ENCODE measurements around the gene LOXL3. TPM values are rescaled to one million over a fixed set of nuclear protein-coding genes. Genes with fewer than 3 reads are reported as not detected.

The LOXL3 gene
- total RNA-seq, 1 donor from 2014 or later: 17.6 TPM

DNA sequence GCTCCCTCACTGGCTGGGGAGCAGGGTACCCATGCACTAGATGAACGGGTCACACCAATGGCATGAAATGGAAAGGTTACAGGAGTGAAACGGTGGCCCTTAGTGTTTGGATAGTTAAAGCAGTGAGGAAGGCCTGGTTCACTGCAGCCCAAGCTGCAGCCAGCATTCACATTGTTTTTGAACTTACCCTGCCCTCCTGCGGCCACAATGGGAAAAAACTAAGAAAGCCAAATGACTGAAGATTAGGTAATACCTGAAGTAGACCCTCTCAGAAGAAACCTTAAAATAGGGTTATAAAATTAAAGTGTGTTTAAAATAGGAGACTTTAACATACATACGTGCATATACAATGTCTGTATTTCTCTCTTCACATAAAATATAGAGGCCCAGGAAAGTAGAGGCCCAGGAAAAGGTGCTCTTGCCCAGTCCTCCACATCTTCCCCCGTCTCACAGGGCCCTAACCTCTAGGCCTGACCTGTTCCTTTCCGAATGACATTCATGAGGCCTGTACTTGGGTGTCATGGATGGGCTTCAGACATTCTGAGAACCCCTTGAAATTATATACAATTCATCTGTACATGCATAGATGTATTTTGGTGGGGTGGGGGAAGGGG is 34.0 kb upstream of the LOXL3 start:
- peaks cover 21% of the 10 kb centered on the region for H3K4me1 ChIP-seq (ENCODE audit: insufficient read depth, low read length)
- H3K36me3 ChIP-seq (ENCODE audit: insufficient read depth, low read length): no peaks in the 10 kb centered on the region
- Mint-ChIP-seq H3K27me3 (ENCODE audit: low read depth, unreplicated experiment) (peaks cover 4% of the 10 kb centered on the region), H3K36me3 (ENCODE audit: low read depth, unreplicated experiment) (no peaks in the 10 kb centered on the region), H3K9me3 (ENCODE audit: unreplicated experiment) (no peaks in the 10 kb centered on the region), H3K4me1 (ENCODE audit: low read depth, unreplicated experiment) (peaks cover 19% of the 10 kb centered on the region), H3K4me3 (ENCODE audit: unreplicated experiment) (no peak overlapping the region), H3K27ac (ENCODE audit: unreplicated experiment) (no peak overlapping the region)
- H3K27me3 ChIP-seq (ENCODE audit: insufficient read depth, low read length): peaks cover 21% of the 10 kb centered on the region
- DNase-seq (ENCODE audit: low read depth): peak; percentile 43
- TF ChIP-seq, protein P1, sequence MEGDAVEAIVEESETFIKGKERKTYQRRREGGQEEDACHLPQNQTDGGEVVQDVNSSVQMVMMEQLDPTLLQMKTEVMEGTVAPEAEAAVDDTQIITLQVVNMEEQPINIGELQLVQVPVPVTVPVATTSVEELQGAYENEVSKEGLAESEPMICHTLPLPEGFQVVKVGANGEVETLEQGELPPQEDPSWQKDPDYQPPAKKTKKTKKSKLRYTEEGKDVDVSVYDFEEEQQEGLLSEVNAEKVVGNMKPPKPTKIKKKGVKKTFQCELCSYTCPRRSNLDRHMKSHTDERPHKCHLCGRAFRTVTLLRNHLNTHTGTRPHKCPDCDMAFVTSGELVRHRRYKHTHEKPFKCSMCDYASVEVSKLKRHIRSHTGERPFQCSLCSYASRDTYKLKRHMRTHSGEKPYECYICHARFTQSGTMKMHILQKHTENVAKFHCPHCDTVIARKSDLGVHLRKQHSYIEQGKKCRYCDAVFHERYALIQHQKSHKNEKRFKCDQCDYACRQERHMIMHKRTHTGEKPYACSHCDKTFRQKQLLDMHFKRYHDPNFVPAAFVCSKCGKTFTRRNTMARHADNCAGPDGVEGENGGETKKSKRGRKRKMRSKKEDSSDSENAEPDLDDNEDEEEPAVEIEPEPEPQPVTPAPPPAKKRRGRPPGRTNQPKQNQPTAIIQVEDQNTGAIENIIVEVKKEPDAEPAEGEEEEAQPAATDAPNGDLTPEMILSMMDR (IDR thresholded peaks at IDR 0.05; ENCODE audit: insufficient read depth, low read depth, low read length): peak; percentile 63
- TF ChIP-seq EZH2 (IDR thresholded peaks at IDR 0.05; ENCODE audit: insufficient read depth, low read length): no peak
- no peak overlapping the region for H3K4me2 ChIP-seq (ENCODE audit: low read length)
- H3K27ac ChIP-seq (ENCODE audit: low read depth, low read length): no peak overlapping the region
- peak overlapping the region; percentile 59 for H2AFZ ChIP-seq (ENCODE audit: low read depth, low read length)
- no peak overlapping the region for H3K4me3 ChIP-seq (ENCODE audit: insufficient read depth, low read depth, low read length)
- H3K9me3 ChIP-seq (ENCODE audit: insufficient read depth, low read depth, low read length): no peaks in the 10 kb centered on the region
- no peaks in the 10 kb centered on the region for H3K79me2 ChIP-seq (ENCODE audit: insufficient read depth, low read length)
- peak; percentile 43 for FAIRE-seq
- H3K9ac ChIP-seq (ENCODE audit: low read length): no peak overlapping the region
- H4K20me1 ChIP-seq (ENCODE audit: insufficient read depth, low read length): no peaks in the 10 kb centered on the region

DNA sequence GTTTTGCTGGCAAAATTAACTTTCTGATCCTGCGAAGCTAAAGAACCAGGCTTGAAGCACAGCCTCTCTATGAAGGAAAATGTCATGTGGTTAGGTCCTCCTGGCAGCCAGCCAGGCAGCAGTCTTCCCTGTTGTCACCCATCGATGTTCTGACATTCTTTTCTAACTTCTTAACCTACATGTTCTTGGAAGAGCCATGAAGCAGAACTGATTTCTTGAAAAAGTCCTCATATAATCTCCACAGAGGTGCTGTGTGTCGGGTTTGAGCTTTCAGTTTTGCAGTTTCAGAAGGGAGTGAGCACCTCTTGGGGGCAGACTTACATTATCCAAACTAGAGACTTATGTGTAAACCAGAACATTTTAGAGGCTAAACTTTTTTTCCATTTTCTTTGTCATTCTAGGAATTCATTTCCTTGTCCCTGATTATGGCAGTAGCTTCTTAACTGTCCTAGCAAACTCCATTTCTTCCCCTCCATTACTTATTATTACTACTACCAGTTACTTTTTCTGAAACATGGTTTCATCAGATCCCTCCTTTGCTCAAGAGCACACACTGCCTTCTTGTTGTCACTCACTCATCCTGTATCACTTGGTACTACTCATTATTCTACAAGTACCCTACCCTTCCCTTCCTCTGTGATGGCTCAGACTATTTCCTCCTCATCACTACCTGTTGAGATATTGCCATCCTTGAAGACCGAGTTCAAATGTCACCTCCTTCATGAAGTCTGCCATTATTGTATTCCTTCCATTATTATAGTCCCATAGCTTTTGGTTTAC is 31.9 kb upstream of the LOXL3 start:
- FAIRE-seq: no peak
- Mint-ChIP-seq H3K27ac (ENCODE audit: unreplicated experiment) (no peak overlapping the region), H3K9me3 (ENCODE audit: unreplicated experiment) (no peaks in the 10 kb centered on the region), H3K4me1 (ENCODE audit: low read depth, unreplicated experiment) (peaks cover 19% of the 10 kb centered on the region), H3K36me3 (ENCODE audit: low read depth, unreplicated experiment) (no peaks in the 10 kb centered on the region), H3K27me3 (ENCODE audit: low read depth, unreplicated experiment) (peaks cover 2% of the 10 kb centered on the region), H3K4me3 (ENCODE audit: unreplicated experiment) (peak overlapping the region; percentile 17)
- no peak overlapping the region for H3K9ac ChIP-seq (ENCODE audit: low read length)
- H3K4me1 ChIP-seq (ENCODE audit: insufficient read depth, low read length): peaks cover 21% of the 10 kb centered on the region
- no peak overlapping the region for H3K27ac ChIP-seq (ENCODE audit: low read depth, low read length)
- H3K9me3 ChIP-seq (ENCODE audit: insufficient read depth, low read depth, low read length): no peaks in the 10 kb centered on the region
- no peak overlapping the region for H3K4me3 ChIP-seq (ENCODE audit: insufficient read depth, low read depth, low read length)
- H3K4me2 ChIP-seq (ENCODE audit: low read length): peak overlapping the region; percentile 10
- no peak overlapping the region for H2AFZ ChIP-seq (ENCODE audit: low read depth, low read length)
- no peak for DNase-seq (ENCODE audit: low read depth)
- TF ChIP-seq EZH2 (IDR thresholded peaks at IDR 0.05; ENCODE audit: insufficient read depth, low read length): no peak
- TF ChIP-seq, protein P1 (IDR thresholded peaks at IDR 0.05; ENCODE audit: insufficient read depth, low read depth, low read length): no peak
- H3K27me3 ChIP-seq (ENCODE audit: insufficient read depth, low read length): peaks cover 14% of the 10 kb centered on the region
- no peaks in the 10 kb centered on the region for H4K20me1 ChIP-seq (ENCODE audit: insufficient read depth, low read length)
- no peaks in the 10 kb centered on the region for H3K79me2 ChIP-seq (ENCODE audit: insufficient read depth, low read length)
- no peaks in the 10 kb centered on the region for H3K36me3 ChIP-seq (ENCODE audit: insufficient read depth, low read length)

Data from astrocyte (in vitro differentiated cells and primary cell).